ENCODE results near the gene AKR1D1.

DNA sequence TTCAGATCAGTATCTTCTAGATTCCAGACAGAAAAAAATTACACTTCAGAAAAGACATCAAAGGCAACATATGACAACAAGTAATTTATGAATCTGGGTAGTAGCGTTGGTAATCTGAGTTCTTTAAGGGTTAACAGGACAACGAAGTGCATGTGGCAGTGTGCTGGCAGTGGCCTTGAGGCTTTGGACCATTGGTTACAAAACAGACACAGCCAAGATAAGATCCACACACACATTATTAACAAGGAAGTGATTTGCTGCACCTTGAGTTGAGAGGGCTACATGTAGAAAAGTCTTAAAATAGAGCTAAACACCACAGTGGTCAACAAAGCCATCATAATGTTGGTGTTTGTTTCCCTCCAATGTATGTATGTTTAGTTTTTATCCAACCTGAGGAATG, 40.6 kb downstream of the AKR1D1 start:
- TF ChIP-seq, protein P1, sequence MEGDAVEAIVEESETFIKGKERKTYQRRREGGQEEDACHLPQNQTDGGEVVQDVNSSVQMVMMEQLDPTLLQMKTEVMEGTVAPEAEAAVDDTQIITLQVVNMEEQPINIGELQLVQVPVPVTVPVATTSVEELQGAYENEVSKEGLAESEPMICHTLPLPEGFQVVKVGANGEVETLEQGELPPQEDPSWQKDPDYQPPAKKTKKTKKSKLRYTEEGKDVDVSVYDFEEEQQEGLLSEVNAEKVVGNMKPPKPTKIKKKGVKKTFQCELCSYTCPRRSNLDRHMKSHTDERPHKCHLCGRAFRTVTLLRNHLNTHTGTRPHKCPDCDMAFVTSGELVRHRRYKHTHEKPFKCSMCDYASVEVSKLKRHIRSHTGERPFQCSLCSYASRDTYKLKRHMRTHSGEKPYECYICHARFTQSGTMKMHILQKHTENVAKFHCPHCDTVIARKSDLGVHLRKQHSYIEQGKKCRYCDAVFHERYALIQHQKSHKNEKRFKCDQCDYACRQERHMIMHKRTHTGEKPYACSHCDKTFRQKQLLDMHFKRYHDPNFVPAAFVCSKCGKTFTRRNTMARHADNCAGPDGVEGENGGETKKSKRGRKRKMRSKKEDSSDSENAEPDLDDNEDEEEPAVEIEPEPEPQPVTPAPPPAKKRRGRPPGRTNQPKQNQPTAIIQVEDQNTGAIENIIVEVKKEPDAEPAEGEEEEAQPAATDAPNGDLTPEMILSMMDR (IDR thresholded peaks at IDR 0.05) = no peak
- no peak for TF ChIP-seq EP300 (IDR thresholded peaks at IDR 0.05)
- no peak for TF ChIP-seq POLR2A (IDR thresholded peaks at IDR 0.05)
- no peak for TF ChIP-seq POLR2AphosphoS5 (IDR thresholded peaks at IDR 0.05)
